Loucy (cell line): Measurements from ENCODE around the gene ARNT2.

Experiments
- EZH2phosphoT487 ChIP-seq: fragments of 200-600 bp; IDR thresholded peaks from 2 replicates; pipeline ENCODE4 v1.6.1; 2018; ENCODE audit warnings: antibody characterized with exemption, mild to moderate bottlenecking, moderate library complexity, borderline replicate concordance
- TF ChIP-seq, protein P1 (sequence below): fragments of 200-600 bp; sonication (generic); conservative IDR thresholded peaks from 2 replicates; pipeline ENCODE4 v1.5.1; 2014; ENCODE audit warnings: mild to moderate bottlenecking, antibody characterized with exemption, low read length

DNA sequence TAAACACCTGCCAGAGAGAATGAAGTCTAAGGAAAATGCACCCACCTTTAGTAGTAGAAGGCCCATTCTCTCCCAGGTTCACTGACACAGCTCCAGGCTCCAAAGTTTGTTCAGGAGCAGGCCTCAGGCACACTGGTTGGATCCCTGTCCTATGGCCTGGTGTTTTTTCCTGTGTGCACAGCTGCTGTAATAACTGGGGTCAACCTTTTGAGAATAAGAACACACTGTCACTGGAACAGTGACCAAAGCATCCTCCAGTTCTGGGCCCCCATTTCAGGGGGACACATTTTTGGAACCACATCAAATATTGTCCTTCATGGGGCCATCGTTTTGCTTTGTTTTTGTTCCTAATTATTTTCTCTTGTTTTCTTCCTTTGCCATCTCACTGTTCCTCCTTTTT is 95.8 kb downstream of the ARNT2 start:
- TF ChIP-seq, protein P1, sequence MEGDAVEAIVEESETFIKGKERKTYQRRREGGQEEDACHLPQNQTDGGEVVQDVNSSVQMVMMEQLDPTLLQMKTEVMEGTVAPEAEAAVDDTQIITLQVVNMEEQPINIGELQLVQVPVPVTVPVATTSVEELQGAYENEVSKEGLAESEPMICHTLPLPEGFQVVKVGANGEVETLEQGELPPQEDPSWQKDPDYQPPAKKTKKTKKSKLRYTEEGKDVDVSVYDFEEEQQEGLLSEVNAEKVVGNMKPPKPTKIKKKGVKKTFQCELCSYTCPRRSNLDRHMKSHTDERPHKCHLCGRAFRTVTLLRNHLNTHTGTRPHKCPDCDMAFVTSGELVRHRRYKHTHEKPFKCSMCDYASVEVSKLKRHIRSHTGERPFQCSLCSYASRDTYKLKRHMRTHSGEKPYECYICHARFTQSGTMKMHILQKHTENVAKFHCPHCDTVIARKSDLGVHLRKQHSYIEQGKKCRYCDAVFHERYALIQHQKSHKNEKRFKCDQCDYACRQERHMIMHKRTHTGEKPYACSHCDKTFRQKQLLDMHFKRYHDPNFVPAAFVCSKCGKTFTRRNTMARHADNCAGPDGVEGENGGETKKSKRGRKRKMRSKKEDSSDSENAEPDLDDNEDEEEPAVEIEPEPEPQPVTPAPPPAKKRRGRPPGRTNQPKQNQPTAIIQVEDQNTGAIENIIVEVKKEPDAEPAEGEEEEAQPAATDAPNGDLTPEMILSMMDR, result no peak
- TF ChIP-seq EZH2phosphoT487, result no peak
